Femur (tissue), 1 donor: ENCODE results near the gene FREM1.
A peak's percentile ranks its signal among the peaks of the same experiment; 100 is the strongest.

ENCODE experiments used
- DNase-seq: peaks from one replicate; pipeline ENCODE4 v3.0.0-alpha.2; 2017

Gene FREM1

GRCh38 chr9:14752871-14753270 lies 157.4 kb downstream of the FREM1 start:
- DNase-seq: no peak

DNA sequence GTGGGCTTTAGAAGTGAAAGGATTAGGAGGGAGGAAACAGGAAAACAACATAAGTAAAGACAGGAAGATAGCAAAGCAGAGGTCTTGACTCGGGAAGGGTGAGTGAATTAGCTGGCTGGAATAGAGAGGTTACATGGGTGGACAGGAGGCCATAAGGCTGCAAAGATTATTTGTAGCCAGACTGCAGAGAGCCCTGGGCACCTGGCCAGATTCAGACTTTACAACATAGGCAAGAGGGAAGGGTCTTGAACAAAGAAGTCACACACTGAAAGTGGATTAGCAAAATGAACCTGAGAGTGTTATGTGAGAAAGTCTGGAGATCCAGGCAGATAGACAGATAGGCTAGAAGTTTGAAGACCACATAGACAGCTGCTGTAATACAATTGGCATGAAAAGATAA lies 158.0 kb downstream of the FREM1 start:
- peak; percentile 47 for DNase-seq

DNA sequence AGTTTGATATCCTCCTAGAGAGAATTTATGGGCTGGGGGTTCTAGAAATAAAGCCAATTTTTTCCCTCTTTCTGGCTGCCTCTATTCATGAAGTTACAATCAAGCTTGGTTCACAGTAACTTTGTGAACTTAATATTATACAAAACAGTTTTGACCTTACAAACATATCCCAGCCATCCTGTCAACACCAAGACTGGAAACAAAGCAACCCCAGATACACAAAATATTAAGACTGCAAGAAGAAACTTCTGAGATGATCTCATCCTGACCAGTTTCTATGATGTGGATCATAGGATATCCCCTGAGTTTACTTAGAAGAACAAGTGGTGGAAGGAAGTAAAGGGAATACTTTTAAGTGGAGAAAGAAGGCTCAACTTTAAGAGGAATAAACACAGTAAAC lies 159.4 kb downstream of the FREM1 start:
- DNase-seq: no peak

GRCh38 chr9:14749741-14750211 lies 160.5 kb downstream of the FREM1 start:
- DNase-seq: no peak

DNA sequence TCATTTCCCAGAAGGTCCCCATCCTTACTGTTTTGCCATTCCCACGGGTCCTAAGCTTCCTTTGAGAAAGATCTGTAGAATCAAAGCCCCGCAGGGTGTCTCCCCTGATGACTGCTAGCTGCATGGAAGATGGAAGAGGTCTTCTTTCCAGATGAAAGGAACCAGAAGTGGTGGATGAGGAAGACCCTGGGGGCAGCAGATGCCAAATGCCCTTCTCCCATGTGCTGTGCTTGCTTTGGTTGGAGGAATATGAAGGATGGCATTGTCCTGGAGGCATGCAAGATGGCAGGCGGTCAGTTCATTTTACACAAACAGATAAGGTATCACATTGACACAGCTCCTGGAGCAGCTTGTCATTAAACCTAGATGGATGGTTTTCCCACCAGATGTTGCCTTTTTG lies 161.9 kb downstream of the FREM1 start:
- no peak for DNase-seq

- no peak for DNase-seq
These were observed 163.1 kb downstream of the FREM1 start for GRCh38 chr9:14747111-14747510.

DNA sequence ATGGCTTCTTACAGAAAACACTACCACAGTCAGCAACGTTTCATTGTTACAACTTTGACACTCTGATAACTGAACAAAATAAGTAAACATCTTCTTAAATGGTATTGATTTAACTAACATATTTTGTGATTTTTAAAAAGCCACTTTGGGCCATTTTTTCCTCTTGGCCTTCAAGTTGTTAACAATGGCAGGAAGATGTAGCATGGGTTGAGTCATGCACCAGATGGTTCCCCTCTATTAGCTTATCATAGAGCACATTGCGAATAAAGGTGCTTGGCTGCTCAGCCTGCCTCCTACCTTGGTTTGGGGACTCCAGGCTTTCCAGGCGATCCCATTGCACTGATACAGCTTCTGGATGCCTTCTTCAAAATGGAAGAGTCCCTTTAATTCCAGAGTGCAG lies 163.6 kb downstream of the FREM1 start:
- DNase-seq: no peak

- DNase-seq: no peak
These were observed 165.5 kb downstream of the FREM1 start for GRCh38 chr9:14744768-14745167.

GRCh38 chr9:14741369-14741768 lies 168.9 kb downstream of the FREM1 start:
- DNase-seq: no peak

DNA sequence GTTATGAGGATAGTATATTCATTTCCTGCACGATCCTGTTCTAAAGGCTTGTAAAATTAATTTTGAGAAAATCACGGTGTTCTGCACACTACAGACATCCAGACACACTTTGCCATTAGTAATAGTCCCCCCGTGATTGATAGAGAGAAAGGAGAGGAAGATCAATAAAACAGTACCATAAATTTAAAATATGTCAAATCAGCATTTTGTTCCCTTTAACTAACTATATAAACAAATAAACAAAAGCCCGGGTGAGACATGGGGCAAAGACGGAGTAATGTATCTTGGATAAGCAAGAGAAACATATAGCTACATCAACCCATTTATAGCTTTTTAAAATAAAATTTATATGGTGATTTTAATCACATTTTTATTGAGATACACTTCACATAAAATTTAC lies 177.1 kb downstream of the FREM1 start:
- DNase-seq: no peak

DNA sequence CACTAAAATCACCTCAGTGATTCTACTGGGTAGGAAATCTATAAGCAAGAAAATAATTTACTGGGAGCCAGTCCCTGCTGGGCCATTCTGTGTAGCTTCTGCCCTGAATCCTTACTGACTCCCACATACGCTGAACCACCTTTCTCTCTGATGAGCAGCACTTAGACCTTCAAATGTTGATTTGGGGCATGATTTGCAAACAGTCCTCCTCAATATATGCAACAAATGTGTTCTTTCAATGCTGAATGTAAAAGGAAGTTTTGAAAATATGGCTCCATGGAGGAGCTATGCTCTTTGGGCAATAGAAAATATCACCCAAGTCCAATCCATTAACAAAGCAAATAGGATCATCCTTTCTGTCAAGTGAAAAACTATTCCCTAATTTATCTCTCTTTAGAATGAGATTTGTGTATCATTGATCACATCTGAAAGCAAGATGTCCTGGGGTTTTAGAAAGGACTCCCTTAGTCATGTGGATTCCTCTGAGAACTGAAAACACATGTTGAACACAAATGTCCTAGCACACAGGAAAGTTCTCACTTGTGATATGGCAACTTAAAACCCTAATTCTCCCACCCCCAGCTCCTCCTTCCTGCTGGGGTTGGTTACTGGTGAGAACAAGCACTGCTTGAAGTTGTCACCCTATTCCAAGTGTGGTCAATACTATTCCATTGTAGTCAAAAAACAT lies 178.8 kb downstream of the FREM1 start:
- DNase-seq: no peak

- DNase-seq: peak; percentile 78
These were observed 179.7 kb downstream of the FREM1 start for GRCh38 chr9:14730461-14730898.

- no peak for DNase-seq
These were observed 186.9 kb downstream of the FREM1 start for GRCh38 chr9:14723301-14723700.

DNA sequence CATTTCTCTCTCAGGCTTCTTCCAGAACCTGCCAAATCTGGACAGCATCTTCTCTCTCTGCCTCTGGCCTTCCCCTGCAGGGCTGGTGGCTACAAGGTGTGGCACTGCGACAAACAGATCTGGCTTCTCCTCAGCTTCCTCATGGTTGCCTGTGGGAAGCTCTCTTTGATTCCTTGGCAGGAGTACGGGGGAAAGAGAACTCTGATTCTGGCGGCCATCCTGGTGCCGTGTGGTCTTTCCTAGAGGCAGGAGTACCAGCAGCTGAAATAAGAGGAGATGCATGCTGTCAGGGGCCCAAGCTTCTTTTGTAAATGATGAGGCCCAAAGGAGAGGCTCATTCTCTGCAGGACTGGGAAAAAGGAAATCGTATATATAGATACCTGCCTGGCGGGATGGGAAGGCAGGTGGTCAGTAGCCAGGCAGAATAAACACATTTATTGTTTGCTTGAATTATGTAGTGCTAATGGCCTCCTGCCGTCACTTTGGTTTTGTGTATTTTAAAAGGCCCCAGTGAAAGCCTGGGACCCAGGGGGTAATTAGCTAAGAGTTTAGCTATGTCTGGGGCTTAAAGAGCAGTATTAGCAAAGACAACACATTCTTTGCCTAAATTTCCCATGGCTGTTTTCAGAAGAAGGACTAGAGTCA lies 187.7 kb downstream of the FREM1 start, which contains the start of gene CER1:
Gene CER1, minus strand, starts transcription at position 343 of the 645 bp plus-strand sequence. Its CDS starts 61 bp downstream, at position 282.
- no peak for DNase-seq

GRCh38 chr9:14719231-14719923 lies 190.9 kb downstream of the FREM1 start:
- no peak for DNase-seq

DNA sequence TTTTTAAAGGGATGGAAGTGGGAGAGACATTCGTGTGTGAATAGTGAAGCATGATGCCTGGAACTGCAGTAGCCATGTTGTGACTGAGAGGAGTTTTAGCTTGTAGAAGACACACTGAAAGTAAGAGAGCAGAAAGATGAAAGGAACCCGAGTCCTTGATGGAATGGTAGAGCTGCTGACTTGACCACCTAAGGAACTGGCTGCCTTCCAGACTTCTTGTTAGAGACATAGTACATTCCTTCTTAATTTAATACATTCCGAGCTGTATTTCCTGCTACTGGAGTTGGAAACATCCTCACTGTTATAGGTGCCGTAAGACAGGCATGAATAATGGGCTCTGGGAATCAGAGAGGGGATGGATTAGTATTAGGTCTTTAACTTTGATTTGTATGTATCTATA lies 195.1 kb downstream of the FREM1 start:
- DNase-seq: no peak

DNA sequence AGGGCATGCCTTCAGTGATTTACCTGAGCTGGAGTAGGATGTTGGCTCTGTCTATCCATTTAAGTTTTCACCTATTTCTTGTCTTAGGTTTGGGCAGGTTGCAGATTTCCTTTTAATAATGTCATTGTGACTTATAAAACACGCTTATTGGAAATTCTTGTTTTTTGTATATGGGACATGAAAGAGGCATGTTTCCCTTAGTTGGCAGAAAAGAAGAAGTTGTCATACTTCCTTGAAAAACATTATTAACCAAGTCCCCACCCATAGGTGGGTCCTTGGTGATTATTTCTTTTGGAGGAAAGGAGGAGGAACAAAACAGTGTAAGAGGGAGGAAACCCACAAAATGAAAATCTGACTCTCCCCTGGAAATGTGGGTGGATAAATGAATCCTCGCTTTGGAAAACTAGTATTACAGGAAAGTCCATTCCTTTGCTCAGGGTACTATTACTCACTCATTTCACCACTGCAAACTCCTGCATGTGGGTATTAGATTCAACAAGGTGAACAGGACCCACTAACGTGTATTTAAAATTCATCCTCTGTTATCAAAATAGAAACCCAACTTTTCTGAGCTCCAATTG lies 197.0 kb downstream of the FREM1 start:
- no peak for DNase-seq

- no peak for DNase-seq
These were observed 199.4 kb downstream of the FREM1 start for GRCh38 chr9:14710804-14711203.

DNA sequence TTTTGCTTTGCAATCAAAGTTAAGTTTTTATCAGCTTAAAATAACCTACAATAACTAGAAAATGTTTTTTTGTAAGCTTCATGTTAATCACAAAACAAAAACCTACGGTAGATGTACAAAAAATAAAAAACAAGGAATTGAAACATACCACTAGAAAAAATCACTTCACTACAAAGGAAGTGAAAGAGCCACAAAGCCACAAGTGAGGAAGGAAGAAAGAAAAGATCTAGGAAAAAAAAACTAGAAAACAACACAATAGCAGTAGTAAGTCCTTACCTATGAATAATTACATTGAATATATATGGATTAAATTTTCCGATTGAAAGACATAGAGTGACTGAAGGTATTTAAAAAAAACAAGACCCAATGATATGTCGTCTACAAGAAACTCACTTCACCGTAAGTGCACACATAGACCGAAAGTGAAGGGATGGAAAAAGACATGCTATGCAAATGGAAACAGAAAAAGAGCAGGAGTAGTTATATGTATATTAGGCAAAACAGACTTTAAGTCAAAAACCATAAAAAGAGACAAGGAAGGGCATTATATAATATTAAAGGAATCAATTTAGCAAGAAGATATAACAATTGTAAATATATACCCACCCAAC lies 203.6 kb downstream of the FREM1 start:
- DNase-seq: no peak

- DNase-seq: no peak
These were observed 205.1 kb downstream of the FREM1 start for GRCh38 chr9:14705079-14705478.

DNA sequence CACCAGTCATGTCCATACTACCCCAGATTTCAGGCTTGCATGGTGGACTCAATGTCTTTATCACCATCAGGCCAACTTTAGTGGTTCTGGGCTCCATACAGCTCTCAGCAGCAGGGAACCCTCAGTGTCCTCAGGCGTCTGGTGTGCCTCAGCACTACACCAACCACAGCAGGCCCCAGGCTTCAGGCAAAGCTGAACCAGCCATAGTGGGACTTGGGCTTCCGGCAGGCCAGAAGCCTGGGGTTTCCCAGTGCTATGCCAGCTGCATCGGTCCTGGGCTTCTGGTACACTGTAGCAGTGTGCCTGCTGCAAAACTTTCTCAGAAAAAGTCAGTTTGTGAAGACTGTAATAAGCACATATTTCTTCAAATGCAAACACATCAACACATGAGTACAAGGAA lies 205.9 kb downstream of the FREM1 start:
- DNase-seq: no peak

GRCh38 chr9:14702200-14702720 lies 208.0 kb downstream of the FREM1 start:
- no peak for DNase-seq
